COLO829 (cell line): Measurements from ENCODE around the gene H3-3A.
A peak's percentile ranks its signal among the peaks of the same experiment; 100 is the strongest.

Experiments
- DNase-seq: peaks from one replicate; pipeline ENCODE4 v3.0.0; 2012; ENCODE audit warnings: low spot score

The H3-3A gene

DNA sequence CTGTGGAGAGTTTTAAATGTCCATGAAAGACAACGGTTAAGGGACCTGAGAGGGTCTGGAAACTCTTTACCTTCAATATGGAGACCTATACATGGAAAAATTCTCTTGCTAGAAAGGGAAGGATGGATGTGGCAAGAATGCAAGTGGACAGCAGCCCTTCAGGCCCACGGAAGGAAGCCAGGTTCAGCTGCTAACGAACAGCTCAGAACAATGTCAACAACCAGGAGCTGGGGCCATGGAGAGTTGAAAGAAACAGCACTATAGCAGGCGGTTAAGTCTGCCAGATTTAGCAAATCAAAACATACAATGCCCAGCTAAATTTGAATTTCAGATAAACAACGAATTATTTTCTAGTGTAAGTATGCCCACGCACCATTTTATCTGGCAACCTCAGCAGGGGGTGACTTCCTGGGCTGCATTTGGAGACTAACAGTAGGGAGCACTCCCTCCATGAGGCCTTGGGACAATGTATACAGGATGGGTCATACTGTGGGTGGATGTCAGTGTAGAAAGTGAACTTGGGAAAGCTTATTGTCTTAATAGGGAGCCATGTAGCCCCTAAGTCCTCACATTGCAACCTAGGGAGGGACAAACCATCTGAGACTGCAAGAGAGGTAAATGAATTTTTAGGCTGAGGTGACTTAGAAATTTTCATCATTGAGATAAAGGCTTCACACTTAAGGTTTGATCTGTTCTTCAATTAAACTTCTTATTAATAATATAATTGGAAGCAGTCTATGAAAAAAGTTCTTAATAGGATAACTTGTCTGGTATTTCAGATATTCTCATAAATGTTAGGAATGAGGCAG lies 7.8 kb upstream of the H3-3A start:
- no peak for DNase-seq

DNA sequence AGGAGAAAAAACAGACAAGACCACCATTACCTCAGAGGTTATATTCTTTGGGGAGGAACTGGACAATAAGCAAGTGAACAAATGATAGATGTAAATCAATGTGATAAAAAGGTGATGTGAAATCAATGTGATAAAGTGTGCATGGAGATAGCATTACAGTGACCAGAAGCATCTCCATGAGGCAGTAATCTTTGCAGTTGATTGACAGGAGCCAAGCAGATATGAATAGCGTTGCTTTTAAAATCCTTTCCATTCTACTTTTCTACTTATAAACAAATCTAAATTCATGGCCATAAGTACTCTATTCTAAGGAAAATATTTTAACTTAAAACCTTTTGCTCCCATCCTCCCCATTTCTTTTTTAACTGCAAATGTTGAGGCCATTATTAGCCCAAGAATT lies 2.8 kb upstream of the H3-3A start:
- DNase-seq, result no peak

DNA sequence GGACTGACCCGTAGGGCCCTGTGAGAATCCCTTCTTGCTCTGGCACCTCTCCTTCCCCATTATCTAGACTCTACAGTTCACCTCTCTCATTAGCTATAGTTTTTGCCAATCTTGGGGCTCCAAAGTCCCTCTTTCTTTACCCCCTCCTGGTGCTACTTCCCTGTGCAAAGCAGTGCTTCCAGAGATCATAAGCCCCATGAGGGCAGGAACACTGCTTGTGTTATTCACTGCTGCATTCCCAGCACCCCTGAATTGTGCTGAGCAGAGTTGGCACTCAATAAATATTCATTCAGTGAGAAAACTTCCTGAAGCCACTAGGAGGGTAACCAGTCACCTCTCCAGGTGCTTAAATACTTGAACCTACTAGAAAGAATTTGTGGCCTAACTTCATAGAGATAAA lies 2.1 kb upstream of the H3-3A start:
- DNase-seq, result no peak

DNA sequence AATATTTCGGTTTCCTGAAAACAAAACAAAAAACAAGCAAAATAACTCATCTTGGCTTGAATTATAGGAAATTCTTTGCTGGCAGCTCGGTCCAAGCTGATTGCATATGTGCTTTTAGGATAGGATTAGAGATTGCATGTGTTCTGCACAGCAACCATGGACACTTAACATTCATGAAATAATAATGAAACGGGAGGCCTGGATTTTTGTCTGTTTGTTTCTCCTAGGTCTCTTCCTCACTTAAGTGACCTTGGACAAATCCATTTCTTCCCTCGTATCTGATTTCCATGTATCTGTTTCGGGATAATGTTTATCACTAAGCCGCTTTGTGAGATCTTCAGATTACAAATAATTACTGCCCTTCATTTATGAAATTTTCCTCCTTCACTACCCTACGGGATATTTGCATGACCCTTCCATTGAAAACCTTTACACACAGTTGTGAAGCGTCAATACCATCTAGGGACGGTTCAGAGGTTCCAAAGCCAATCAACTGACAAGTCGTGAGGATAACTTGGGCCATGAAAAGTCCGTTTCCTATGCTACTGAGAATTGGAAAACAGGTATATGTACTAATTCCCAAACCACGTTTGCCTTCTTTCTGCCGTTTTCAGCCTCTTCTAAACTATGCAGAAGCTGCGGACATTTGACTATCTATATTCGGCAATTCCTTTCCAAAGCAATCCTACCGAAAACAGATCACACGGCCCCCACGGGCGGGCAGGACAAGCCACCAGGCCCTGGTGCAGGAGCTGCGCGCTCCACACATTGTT lies 1.3 kb upstream of the H3-3A start:
- DNase-seq, result peak; percentile 13

DNA sequence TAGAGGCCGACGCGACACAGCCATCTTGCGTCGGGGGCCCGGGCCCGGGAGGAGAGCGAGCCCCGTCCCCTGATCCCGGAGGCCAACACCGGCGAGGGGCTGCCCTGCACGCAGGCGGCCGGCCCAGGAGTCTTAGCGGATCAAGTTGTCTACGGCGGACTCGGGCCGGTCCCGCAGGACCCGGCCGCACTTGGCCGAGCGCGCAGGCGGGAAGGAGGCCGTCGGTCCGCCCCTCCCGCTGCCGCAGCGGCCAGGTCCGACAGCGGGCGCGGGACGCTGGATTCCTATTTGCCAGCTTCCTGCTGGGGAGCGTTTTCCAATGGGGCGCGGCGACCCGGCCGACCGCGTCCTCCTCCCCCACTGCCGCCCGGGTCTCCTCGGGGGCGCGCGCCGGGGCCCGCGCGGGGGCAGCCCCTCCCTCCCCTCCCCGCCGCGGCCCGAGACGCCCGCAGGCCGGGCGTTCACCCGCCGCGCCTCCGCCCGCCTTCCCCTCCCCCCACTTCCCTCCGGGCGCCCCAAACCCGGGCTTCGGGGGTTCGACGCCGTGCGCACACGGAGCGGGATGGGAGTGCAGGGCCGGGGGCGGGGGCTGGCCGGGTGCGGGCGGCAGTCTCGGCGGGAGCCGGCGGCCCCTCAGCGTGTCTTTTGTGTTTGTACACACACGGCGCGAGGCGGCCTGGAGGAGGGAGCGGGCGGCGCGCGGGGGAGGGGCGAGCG lies 517 bp upstream of the H3-3A start:
- peak; percentile 61 for DNase-seq

DNA sequence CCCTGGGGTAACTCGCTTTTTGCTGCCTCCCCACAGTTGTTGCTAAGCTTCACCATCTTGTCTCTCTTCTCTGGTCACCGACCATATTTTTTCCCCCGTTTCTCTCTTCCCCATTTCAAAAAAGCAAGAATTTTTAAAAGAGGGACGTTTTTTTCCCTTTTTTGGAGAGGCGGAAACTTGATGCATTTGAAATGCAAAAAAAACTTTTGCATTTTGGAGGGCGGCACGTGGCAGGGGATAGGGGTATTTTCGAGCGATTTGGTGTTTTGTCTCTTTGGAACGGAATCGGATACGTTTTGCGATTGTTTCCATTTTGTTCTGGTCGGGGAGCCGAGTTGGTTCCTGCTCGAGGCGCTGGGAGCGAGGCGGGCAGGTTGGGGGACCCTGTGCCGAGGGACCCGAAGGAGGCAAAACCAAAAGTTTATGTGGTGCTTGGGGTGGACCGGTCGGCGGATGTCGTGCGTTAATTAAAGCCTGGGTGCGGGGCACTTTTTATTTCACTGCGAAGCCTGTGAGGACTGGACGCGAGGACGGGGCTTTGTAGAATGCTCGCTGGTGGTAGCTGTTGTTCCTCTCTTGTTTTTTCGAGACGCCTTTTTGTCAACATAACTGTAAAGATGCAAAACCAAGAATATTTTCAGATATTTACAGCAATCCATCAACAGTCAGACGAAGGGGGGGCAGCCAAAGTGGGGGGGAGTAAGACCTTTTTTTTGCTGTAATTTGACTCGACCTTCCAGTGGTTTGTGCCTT lies 884 bp downstream of the H3-3A start:
- DNase-seq, result peak; percentile 62

DNA sequence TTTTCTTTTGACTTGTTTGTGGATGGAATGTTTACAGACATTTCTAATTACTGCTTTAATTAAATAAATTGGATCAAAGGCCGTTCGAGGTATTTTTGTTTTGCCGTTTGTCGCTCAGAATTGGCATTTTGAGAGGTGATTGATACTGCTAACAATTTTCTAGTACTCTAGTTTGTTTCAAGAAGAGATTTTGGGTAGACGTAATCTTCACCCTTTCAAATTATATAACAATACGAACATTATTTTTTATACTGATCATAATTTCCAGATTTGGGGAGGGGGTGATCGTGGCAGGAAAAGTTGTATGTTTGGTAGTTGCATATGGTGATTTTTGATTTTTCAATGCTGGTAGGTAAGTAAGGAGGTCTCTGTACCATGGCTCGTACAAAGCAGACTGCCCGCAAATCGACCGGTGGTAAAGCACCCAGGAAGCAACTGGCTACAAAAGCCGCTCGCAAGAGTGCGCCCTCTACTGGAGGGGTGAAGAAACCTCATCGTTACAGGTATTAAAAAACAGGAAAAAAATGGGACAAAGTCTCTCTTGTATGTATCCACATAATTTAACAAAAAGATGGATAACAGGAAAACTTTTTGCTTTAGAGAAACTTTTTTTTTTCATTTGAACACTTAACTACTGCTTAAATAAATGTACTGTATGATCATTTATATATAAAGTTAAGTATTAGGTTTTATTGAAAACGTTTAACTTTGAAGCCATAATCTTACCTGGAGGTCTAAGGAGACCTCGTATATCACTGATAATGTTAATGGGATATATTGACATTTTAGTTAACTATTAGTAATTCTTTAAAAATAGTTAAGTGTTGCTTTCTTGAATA lies 1.7 kb downstream of the H3-3A start:
- peak; percentile 21 for DNase-seq

DNA sequence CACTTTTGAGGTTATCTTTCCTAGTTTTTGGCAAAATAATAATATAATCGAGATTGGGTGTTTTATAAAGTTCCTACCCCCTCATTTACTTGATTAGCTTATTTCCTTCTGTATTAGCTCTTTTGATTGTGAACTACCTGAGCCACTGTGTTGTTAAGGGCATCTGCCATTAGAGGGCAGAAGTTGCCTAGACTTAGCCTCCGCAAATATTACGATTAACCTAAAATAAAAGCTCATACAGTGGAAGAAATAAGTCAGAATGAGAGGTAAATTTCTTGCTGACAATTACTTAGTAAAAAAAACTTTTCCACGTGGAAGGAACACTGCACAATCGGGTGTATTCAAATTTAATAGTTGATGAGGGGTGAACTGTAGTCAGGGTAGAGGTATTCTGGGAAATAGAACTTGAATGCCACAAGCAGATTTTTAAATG lies 2.3 kb downstream of the H3-3A start:
- DNase-seq, result peak; percentile 63

DNA sequence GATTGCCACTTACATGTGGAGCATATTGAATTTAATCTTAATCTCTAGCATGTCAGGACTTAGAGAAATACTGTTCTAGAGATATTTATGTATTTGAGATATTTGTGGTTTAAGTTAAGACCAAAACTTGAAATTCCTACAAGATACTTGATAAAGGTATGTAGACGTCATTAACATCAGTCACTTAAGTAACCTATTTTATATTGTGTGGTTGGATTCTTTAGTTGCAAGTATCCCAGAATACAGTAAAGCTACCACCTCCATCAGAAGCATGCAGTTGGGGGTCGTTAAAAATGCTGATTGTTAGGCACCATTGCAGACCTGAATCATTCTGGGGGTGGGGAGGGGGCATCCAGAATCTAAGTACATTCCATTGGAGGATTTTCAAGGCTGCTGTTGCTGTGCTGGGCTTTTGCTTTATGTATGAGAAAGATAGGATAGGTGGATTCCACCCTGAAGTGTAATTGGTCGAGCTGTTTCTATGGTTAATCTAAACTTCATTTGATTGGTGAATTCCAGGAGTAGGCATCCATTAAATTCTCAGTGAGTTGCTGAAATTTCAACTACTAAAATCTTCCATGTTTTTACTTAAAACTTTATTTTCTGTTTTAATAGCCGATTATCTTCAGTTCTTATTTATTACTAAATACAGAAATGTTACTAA lies 4.0 kb downstream of the H3-3A start:
- DNase-seq, result peak; percentile 21

DNA sequence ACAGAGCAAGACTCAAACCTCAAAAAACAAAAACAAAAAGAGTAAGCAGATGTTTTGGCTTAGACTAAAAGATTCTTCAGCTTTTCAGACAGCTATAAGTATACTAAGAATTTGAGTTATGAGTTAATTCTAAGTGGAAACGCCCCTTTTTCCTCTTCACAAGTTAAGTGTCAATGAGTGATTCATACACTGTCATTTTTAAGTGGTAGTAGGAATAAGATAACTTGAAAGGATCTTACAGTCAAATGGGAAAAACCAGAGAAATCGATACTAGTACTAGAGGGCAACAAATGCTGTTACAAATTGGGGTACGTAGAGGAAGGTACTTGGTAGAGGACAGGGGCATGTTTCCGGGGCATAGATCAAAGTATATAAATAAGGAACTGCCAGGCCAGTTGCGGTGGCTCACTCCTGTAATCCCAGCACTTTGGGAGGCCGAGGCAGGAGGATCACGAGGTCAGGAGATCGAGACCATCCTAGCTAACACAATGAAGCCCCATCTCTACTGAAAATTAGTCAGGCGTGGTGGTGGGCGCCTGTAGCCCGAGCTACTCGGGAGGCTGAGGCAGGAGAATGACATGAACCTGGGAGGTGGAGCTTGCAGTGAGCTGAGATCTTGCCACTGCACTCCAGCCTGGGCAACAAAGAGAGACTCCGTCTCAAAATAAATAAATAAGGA lies 7.4 kb downstream of the H3-3A start:
- no peak for DNase-seq

DNA sequence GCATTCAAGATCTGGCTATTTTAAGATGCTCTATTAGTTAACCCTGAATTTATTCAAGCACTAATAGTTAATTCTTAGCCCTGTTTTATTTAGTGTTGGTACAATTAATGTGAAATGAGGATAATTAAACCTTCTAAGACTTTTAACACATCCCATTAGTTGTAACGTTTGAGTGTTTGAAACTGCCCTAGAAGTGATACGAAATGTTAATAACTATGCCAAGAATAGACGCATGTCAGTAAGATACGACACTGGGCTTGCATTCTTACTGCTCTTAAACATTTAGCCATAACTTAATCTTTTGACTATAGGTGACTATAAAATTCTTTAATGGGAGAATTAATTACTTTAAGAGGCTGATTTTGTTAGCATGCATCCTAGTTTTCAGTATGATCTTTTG lies 9.8 kb downstream of the H3-3A start:
- DNase-seq, result no peak

DNA sequence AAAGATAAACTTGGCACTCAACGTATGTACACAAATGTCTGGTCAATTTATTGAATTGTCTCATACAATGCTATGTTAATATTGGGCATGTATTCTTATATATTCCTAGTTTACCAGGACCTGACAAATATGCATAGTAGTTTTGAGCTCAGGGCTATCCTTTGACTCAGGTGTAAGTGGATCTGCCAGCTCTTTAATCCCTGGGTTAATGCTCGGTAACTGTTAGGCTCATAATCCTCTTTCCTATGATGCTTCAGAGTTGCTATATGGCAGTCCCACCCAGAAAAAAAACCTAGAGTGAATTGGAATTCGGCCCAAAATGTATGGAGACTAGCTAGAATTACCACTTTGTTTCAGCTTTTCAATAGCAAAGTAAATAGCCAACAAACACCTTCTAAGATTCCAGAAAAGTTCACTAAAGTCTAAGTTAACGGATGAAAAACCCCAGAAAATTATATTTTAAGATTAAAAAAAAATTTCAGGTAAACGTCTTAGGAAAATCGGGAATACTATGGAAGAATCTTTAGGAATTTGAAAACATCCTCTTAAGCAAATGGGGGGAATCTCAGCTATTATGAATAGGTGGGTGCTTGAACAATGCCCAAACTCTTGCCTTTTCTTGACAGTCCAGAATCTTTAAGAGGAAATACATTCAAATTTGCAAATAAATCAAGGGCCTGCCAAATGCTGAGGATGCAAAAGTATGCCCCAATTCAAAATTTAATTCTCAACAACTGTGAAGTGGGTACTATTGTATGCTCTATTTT lies 10.9 kb downstream of the H3-3A start:
- DNase-seq, result no peak

DNA sequence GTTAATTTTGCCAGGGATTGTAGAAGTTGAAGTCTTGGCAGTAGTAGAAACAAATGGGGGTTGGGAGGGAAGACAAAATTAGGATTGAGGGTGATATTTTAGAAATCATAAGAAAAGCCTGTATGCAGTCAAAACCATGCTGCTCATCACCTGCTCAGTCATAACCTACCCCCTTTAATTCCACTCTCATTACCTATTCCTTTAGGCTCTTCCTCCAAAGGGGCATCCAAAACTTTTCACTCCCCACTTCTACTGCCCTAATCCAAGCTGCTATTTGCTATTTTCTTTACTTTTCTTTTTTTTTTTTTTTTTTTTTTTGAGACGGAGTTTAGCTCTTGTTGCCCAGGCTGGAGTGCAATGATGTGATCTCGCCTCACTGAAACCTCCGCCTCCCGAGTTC lies 11.5 kb downstream of the H3-3A start:
- DNase-seq, result no peak

DNA sequence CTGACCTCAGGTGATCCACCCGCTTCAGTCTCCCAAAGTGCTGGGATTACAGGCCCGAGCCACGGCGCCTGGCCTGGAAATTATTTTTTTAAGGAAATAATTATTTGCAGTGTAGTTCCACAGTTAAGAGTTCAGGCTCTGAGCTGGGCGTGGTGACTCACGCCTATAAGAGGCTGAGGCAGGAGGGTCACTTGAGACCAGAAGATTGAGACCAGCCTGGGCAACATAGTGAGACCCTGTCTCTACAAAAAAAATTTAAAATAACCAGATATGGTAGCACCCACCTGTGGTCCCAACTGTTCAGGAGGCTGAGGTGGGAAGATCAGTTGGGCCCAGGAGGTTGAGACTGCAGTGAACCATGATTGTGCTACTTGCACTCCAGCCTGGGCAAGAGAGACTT lies 13.9 kb downstream of the H3-3A start:
- no peak for DNase-seq

DNA sequence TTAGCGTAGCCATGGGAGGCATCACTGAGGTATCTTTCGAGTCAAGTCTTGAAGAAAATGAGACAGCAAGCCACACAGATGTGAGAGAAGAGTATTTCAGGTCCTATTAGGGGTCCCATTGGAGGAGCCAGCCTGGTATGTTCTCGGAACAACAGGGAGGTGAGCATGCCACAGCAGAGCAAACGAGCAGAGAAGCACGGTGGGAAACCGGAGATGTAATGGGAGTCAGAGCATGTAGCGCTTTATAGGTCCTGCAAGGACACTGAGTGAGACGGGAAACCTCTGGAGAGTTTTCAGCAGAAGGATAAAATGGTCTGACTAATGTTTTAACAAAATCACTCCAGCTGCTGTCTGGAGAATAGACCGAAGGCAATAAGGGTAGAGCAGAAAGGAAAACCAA lies 15.9 kb downstream of the H3-3A start:
- no peak for DNase-seq

DNA sequence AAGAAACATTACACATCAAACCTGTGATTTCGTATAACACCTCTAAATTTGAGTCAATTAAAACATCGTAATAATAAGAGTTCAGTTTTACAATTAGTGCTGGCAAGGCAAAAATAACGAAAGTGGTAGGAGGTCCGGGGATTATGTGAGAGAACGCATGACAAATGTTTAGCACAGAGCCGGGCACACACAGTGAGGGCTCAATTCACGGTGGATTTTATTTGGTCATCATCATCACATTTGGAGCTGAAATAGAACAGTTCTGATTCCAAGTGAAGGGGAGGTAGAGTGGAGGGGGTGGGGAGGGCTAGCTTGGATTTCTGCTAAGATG lies 20.0 kb downstream of the H3-3A start:
- DNase-seq, result no peak

DNA sequence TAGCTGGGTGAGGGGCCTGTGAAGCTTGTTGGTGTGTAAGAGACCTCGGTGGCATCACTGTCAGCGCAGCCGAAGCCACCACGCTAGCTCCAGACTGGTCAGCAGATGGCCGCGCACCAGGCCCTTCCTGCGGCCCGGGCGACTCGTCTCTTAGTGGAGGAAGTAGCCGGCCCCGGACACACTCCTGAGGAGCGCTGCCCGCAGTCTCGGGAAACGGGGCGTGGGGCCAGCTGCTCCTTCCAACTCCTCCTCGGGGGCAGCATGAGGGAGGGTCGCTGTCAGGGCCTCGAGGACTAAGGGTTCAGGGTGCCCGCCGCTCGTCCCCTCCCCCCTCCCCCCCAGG lies 20.4 kb downstream of the H3-3A start:
- DNase-seq, result no peak

DNA sequence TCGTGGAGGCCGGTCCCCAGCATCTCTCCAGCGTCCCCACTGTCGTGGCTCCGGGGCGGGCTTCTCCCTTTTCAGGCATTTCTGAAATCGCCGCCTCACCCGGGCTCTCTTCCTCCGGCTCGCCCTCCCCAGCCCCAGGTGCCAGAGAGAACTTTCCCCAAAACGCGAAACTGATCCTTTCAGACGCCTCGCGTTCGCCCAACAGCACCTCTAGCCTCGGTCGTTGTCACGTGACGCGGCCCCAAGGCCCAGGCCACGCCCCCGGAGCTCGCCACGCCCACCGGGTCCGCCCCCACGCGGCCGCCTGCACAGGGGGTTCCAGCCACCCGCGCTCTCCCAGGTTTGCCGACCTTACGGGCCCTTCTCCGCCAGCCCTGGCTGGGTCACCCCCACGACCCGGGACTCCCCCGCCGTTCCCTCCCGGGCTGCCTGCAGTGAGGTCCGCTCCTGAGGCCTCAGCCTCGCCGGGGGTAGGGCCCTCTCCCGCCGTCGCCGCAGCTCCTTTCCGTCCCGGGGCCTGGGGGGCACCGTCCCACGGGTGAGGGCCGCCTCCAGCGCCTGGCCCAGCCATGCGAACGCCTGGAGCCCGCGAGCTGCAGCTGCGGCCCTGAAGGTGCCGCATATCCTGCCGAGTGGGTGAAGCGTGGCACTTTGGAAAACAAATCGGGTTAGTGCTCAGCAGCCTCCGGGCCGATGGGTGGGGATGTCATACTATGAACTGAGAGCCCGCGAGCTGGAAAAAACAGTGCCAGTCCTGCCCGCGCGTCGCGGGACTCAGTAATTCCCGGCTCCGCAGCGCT lies 21.0 kb downstream of the H3-3A start:
- DNase-seq, result peak; percentile 93
